Transverse colon (tissue), 4 donors: ENCODE measurements around the gene OR2B2. TPM values are rescaled to one million over a fixed set of nuclear protein-coding genes. Genes with fewer than 3 reads are reported as not detected.
"Not testable (repeated sequence)": the region's sequence is repeated elsewhere in the genome, so short reads cannot be mapped to it uniquely, and the experiment has no call there.

Source experiments
- DNase-seq: peaks from one replicate; pipeline ENCODE4 v3.0.0-alpha.2; 2019
- H3K27ac ChIP-seq, 4 donors: fragments of 200-600 bp; sonication (generic); 2 replicates each; pipeline ENCODE4 v1.5.1; 2016 to 2018; ENCODE audit warnings: inconsistent platforms in 4 of 4
- H3K27me3 ChIP-seq: fragments of 200-600 bp; sonication (generic); 2 replicates; pipeline ENCODE4 v1.5.1; 2017; ENCODE audit warnings: inconsistent platforms
- H3K36me3 ChIP-seq, 4 donors: fragments of 200-600 bp; sonication (generic); 2 replicates each; pipeline ENCODE4 v1.5.1; 2017 to 2019; ENCODE audit warnings: inconsistent platforms in 4 of 4
- H3K4me1 ChIP-seq, 4 donors: fragments of 200-600 bp; sonication (generic); 2 replicates each; pipeline ENCODE4 v1.5.1; 2017 to 2020; ENCODE audit warnings: inconsistent platforms in 4 of 4
- H3K4me3 ChIP-seq, 4 donors: fragments of 200-600 bp; sonication (generic); 1 replicate in 1 of 4; 2 replicates in 3 of 4; pipeline versions ENCODE4 v1.5.1 to v1.6.1; 2017 to 2019; ENCODE audit warnings: inconsistent platforms in 4 of 4
- H3K9me3 ChIP-seq, 2 donors: fragments of 200-600 bp; sonication (generic); 2 replicates each; pipeline ENCODE4 v1.5.1; 2017 to 2019; ENCODE audit warnings: inconsistent platforms in 2 of 2
- CTCF ChIP-seq, 5 experiments: fragments of 200-600 bp in 3 of 5; fragments of 450-650 bp in 2 of 5; sonication (generic) in 3 of 5; IDR thresholded peaks; 1 replicate in 2 of 5; 2 replicates in 3 of 5; pipeline ENCODE4 v1.5.1; 2016 to 2017; ENCODE audit warnings: antibody characterized with exemption in 5 of 5, inconsistent platforms in 3 of 5, mild to moderate bottlenecking in 2 of 5, moderate library complexity in 1 of 5
- EP300 ChIP-seq: sonication (generic); formaldehyde crosslinking; IDR thresholded peaks from one replicate; pipeline ENCODE4 v1.6.1; 2017; ENCODE audit warnings: antibody characterized with exemption, low read depth
- POLR2A ChIP-seq: fragments of 450-650 bp; IDR thresholded peaks from one replicate; pipeline ENCODE4 v1.6.1; 2016; ENCODE audit warnings: antibody characterized with exemption, mild to moderate bottlenecking, moderate library complexity
- POLR2AphosphoS5 ChIP-seq, 3 donors: sonication (generic); formaldehyde crosslinking; IDR thresholded peaks; one replicate each; pipeline ENCODE4 v1.6.1; 2016; ENCODE audit warnings: antibody characterized with exemption in 3 of 3
- WGBS, 2 donors: methylation state at CpG; one replicate each; pipeline ENCODE4 v1.1.5; 2018; ENCODE audit warnings: low coverage in 1 of 2; 5-methylcytosine and 5-hydroxymethylcytosine counted together
- in situ Hi-C, 4 donors: fragments of 200-750 bp; cut with MboI; loops; one replicate each; pipeline versions ENCODE4 v1.15.0 to v1.15.1; 2017; ENCODE audit warnings: low sequenced_read_pairs in 3 of 4, low pct_ligation_motif_present in 1 of 4, low pct_unique_long_range_greater_than_20kb in 1 of 4
- intact Hi-C: fragments of 100-400 bp; cut with DNase I; formaldehyde crosslinking; loops from one replicate; pipeline ENCODE4 v1.15.1; 2023; ENCODE audit warnings: low total_unique reads
- total RNA-seq, 4 donors: library from RNA; depleted of rRNA; stranded (reverse); fragments of >200 nt; gene quantifications; one replicate each; pipeline ENCODE4 v1.1.0, GENCODE V29; 2016

The OR2B2 gene
- total RNA-seq = not detected

- intact Hi-C loops = no loop called here
- no peak for TF ChIP-seq POLR2A
- no peak for TF ChIP-seq POLR2AphosphoS5 (IDR thresholded peaks at IDR 0.05)
- no peak for TF ChIP-seq CTCF (IDR thresholded peaks at IDR 0.05)
- Histone ChIP-seq H3K27me3 (no peaks in the 10 kb centered on the region), H3K36me3 (no peaks in the 10 kb centered on the region), H3K4me1 (no peaks in the 10 kb centered on the region), H3K27ac (no peak within 1 kb of the TSS), H3K4me3 (no peak within 1 kb of the TSS), H3K9me3 (no peaks in the 10 kb centered on the region)
- WGBS, 2 donors = 65 to 73% methylated on average over 2 of the region's 2 CpGs
- no peak for DNase-seq
- in situ Hi-C loops = loop anchor here in 3 of 4 donors (25.0 kb wide), 3 partner anchors 400 to 450 kb away; no protein-coding TSS in a partner anchor
Measured at GRCh38 chr6:27911956-27912446, at the start of gene OR2B2. OR2B2 (minus strand) TSS chr6:27912396; CDS start chr6:27912319, 77 bp downstream.

- Histone ChIP-seq H3K4me1 (no peaks in the 10 kb centered on the region), H3K27me3 (peaks cover 27% of the 10 kb centered on the region), H3K27ac (no peak overlapping the region), H3K9me3 (no peaks in the 10 kb centered on the region), H3K4me3 (no peak overlapping the region), H3K36me3 (no peaks in the 10 kb centered on the region)
- intact Hi-C loops (no loop called here), in situ Hi-C loops (no loop called here)
- WGBS, 2 donors = 28 to 70% methylated on average over 2 to 4 of the region's 4 CpGs
- TF ChIP-seq POLR2A = no peak
- no peak for TF ChIP-seq CTCF (IDR thresholded peaks at IDR 0.05)
- TF ChIP-seq EP300 = no peak
- TF ChIP-seq POLR2AphosphoS5 (IDR thresholded peaks at IDR 0.05) = no peak
- DNase-seq = no peak
Measured at GRCh38 chr6:27957516-27957915, 45.3 kb upstream of the OR2B2 start.

GRCh38 chr6:27956941-27957340 is 44.7 kb upstream of the OR2B2 start, which contains the start of gene OR2B6:
OR2B6 (plus strand) TSS chr6:27957241; CDS start chr6:27957241, 0 bp downstream.
- intact Hi-C loops = no loop called here
- no peaks in the 10 kb centered on the region for H3K36me3 ChIP-seq
- in situ Hi-C loops = no loop called here
- H3K4me1 ChIP-seq = no peaks in the 10 kb centered on the region
- peaks cover 31% of the 10 kb centered on the region for H3K27me3 ChIP-seq
- WGBS, 2 donors = 17 to 60% methylated on average over 1 of the region's 1 CpG
- H3K4me3 ChIP-seq = no peak within 1 kb of the TSS
- H3K9me3 ChIP-seq = no peaks in the 10 kb centered on the region
- no peak within 1 kb of the TSS for H3K27ac ChIP-seq
- TF ChIP-seq POLR2AphosphoS5 (IDR thresholded peaks at IDR 0.05) (no peak), EP300 (no peak), CTCF (IDR thresholded peaks at IDR 0.05) (no peak), POLR2A (no peak)
- no peak for DNase-seq

- no peak overlapping the region for H3K4me3 ChIP-seq
- no peaks in the 10 kb centered on the region for H3K36me3 ChIP-seq
- no peaks in the 10 kb centered on the region for H3K9me3 ChIP-seq
- intact Hi-C loops = no loop called here
- DNase-seq = no peak
- 38 to 48% methylated on average over 1 of the region's 1 CpG for WGBS, 2 donors
- H3K4me1 ChIP-seq = no peaks in the 10 kb centered on the region
- H3K27me3 ChIP-seq = peaks cover 31% of the 10 kb centered on the region
- no peak for TF ChIP-seq EP300
- in situ Hi-C loops = no loop called here
- no peak overlapping the region for H3K27ac ChIP-seq
Measured at GRCh38 chr6:27951040-27951439, 38.8 kb upstream of the OR2B2 start.

GRCh38 chr6:27948237-27948636 is 36.0 kb upstream of the OR2B2 start:
- Histone ChIP-seq H3K27ac (no peak overlapping the region), H3K36me3 (no peaks in the 10 kb centered on the region), H3K4me3 (no peak overlapping the region), H3K27me3 (peaks cover 9% of the 10 kb centered on the region), H3K9me3 (no peaks in the 10 kb centered on the region), H3K4me1 (no peaks in the 10 kb centered on the region)
- no peak for TF ChIP-seq POLR2A
- no peak for TF ChIP-seq CTCF (IDR thresholded peaks at IDR 0.05)
- TF ChIP-seq EP300 = no peak
- TF ChIP-seq POLR2AphosphoS5 (IDR thresholded peaks at IDR 0.05) = no peak
- 86 to 100% methylated on average over 1 of the region's 1 CpG for whole genome bisulfite sequencing, 2 donors
- intact Hi-C loops (no loop called here), in situ Hi-C loops (no loop called here)
- DNase-seq = no peak

- H3K4me1 ChIP-seq, H3K9me3 ChIP-seq, intact Hi-C loops, H3K27ac ChIP-seq, H3K4me3 ChIP-seq, in situ Hi-C loops, DNase-seq, H3K27me3 ChIP-seq, H3K36me3 ChIP-seq: not testable (repeated sequence)
- 42 to 45% methylated on average over 2 to 6 of the region's 6 CpGs for WGBS, 2 donors
Measured at GRCh38 chr6:27943072-27943471, 30.9 kb upstream of the OR2B2 start.
